HCT116 (cell line): ENCODE data around the gene XIAP. TPM values are rescaled to one million over a fixed set of nuclear protein-coding genes. Genes with fewer than 3 reads are reported as not detected.

Source experiments
- ATAC-seq: fragments of 200-7000 bp; cut with Tn5 transposase; 2 replicates; pipeline ENCODE4 v1.9.1; 2020; ENCODE audit warnings: mild to moderate bottlenecking, moderate library complexity
- BruUV-seq: library from RNA; stranded (reverse); fragments of 400-500 nt; replicated peaks from 2 replicates; lab custom pipeline; 2021; lab: Mats Ljungman, UMichigan
- CTCF ChIA-PET: fragments of 300-600 bp; sonication (Branson Sonifier 250); formaldehyde crosslinking; loops from one replicate; lab custom pipeline; 2021; ENCODE audit warnings: antibody characterized with exemption; lab: Charles Lee
- POLR2A ChIA-PET: fragments of 300-600, 350-600 bp; sonication (Branson Sonifier 250); formaldehyde crosslinking; loops from one replicate; lab custom pipeline; 2021; ENCODE audit warnings: antibody characterized with exemption; lab: Charles Lee
- RAD21 ChIA-PET, 2 experiments: fragments of 300-600 bp; sonication (Branson Sonifier 250); formaldehyde crosslinking; loops; one replicate each; lab custom pipeline; 2023; ENCODE audit warnings: low total read pairs in 2 of 2; ENCODE audit not compliant: uncharacterized antibody in 2 of 2, unreplicated experiment in 2 of 2, low non-redundant PET in 1 of 2; lab: Charles Lee
- DNase-seq: peaks from one replicate; pipeline ENCODE4 v3.0.0-alpha.2; 2010; ENCODE audit warnings: low read depth, low spot score
- H2AFZ ChIP-seq: fragments of 200-600 bp; shearing (Covaris generic), sonication (generic); 2 replicates; pipeline ENCODE4 v1.6.1; 2017; ENCODE audit warnings: low read depth, mixed run types, mixed read lengths, antibody characterized with exemption, low read length; ENCODE audit not compliant: poor library complexity, severe bottlenecking
- H3K27ac ChIP-seq: 2 replicates; pipeline ENCODE4 v1.5.1; 2012; ENCODE audit warnings: low read depth, low read length
- H3K27me3 ChIP-seq: fragments of 200-600 bp; sonication (generic); 2 replicates; pipeline ENCODE4 v1.6.1; 2016; ENCODE audit warnings: mixed run types, low read length, mixed read lengths; ENCODE audit not compliant: insufficient read depth
- H3K36me3 ChIP-seq, 2 experiments: fragments of 200-500 bp in 1 of 2; fragments of 200-600 bp in 1 of 2; sonication (Bioruptor generic) in 1 of 2; sonication (generic) in 1 of 2; 2 replicates each; pipeline versions ENCODE4 v1.5.1 to v1.6.1; 2014 to 2016; ENCODE audit warnings: low read length in 2 of 2, inconsistent platforms in 1 of 2, mixed read lengths in 1 of 2, mixed run types in 1 of 2; ENCODE audit not compliant: insufficient read depth in 2 of 2, control insufficient read depth in 1 of 2
- H3K4me1 ChIP-seq, 2 experiments: fragments of 200-600 bp in 1 of 2; sonication (generic) in 1 of 2; 2 replicates each; pipeline versions ENCODE4 v1.5.1 to v1.6.1; 2012 to 2017; ENCODE audit warnings: low read length in 2 of 2, inconsistent platforms in 1 of 2, mild to moderate bottlenecking in 1 of 2, mixed read lengths in 1 of 2, mixed run types in 1 of 2, moderate library complexity in 1 of 2; ENCODE audit not compliant: insufficient read depth in 2 of 2, control insufficient read depth in 1 of 2
- H3K4me2 ChIP-seq: fragments of 200-600 bp; sonication (generic); 2 replicates; pipeline ENCODE4 v1.6.1; 2017; ENCODE audit warnings: mixed run types, low read length, mixed read lengths
- H3K4me3 ChIP-seq, 2 experiments: fragments of 200-600 bp in 1 of 2; sonication (generic) in 1 of 2; replicated peaks in 1 of 2; 2 replicates each; pipeline ENCODE4 v1.5.1; 2011 to 2016; ENCODE audit warnings: low read length in 2 of 2, control low read depth in 1 of 2, low read depth in 1 of 2, mild to moderate bottlenecking in 1 of 2, mixed read lengths in 1 of 2, mixed run types in 1 of 2
- H3K79me2 ChIP-seq: fragments of 200-600 bp; sonication (generic); 2 replicates; pipeline ENCODE4 v1.6.1; 2017; ENCODE audit warnings: mild to moderate bottlenecking, mixed run types, low read length, moderate library complexity, mixed read lengths; ENCODE audit not compliant: insufficient read depth
- H3K9ac ChIP-seq: fragments of 200-600 bp; sonication (generic); 2 replicates; pipeline ENCODE4 v1.6.1; 2016; ENCODE audit warnings: low read length, mixed read lengths
- H3K9me2 ChIP-seq: fragments of 200-600 bp; sonication (generic), shearing (Covaris generic); 2 replicates; pipeline ENCODE4 v1.6.1; 2017; ENCODE audit warnings: mixed run types, mild to moderate bottlenecking, moderate library complexity; ENCODE audit not compliant: insufficient read depth
- H3K9me3 ChIP-seq, 2 experiments: fragments of 200-500 bp in 1 of 2; fragments of 200-600 bp in 1 of 2; sonication (Bioruptor generic) in 1 of 2; sonication (generic) in 1 of 2; 2 replicates each; pipeline ENCODE4 v1.6.1; 2014 to 2017; ENCODE audit warnings: low read length in 2 of 2, mixed read lengths in 2 of 2, inconsistent platforms in 1 of 2, low read depth in 1 of 2, mild to moderate bottlenecking in 1 of 2, mixed run types in 1 of 2, moderate library complexity in 1 of 2; ENCODE audit not compliant: control insufficient read depth in 1 of 2, insufficient read depth in 1 of 2
- H4K20me1 ChIP-seq: fragments of 200-600 bp; sonication (generic), shearing (Covaris generic); 2 replicates; pipeline ENCODE4 v1.6.1; 2017; ENCODE audit warnings: mixed run types, mild to moderate bottlenecking, moderate library complexity; ENCODE audit not compliant: insufficient read depth
- EZH2 ChIP-seq: fragments of 200-600 bp; sonication (generic); IDR thresholded peaks from 2 replicates; pipeline ENCODE4 v1.6.1; 2017; ENCODE audit warnings: antibody characterized with exemption, mixed run types
- EZH2phosphoT487 ChIP-seq: fragments of 200-600 bp; IDR thresholded peaks from 2 replicates; pipeline ENCODE4 v1.6.1; 2018; ENCODE audit warnings: antibody characterized with exemption, borderline replicate concordance
- FOSL1 ChIP-seq: IDR thresholded peaks from 2 replicates; pipeline ENCODE4 v1.6.1; 2012; ENCODE audit warnings: low read depth
- JUND ChIP-seq: IDR thresholded peaks from 2 replicates; pipeline ENCODE4 v1.6.1; 2012
- RAD21 ChIP-seq: IDR thresholded peaks from 2 replicates; pipeline ENCODE4 v1.6.1; 2012; ENCODE audit warnings: low read depth, mild to moderate bottlenecking
- SRF ChIP-seq: IDR thresholded peaks from 2 replicates; pipeline ENCODE4 v1.6.1; 2012; ENCODE audit warnings: low read depth
- TCF7L2 ChIP-seq: IDR thresholded peaks from 2 replicates; pipeline ENCODE4 v1.7.0; 2011; ENCODE audit warnings: borderline replicate concordance, inconsistent platforms; ENCODE audit not compliant: insufficient read depth, insufficient read length; ENCODE audit errors: extremely low read depth
- YY1 ChIP-seq: IDR thresholded peaks from 2 replicates; pipeline ENCODE4 v1.6.1; 2011; ENCODE audit warnings: low read length, low read depth, moderate library complexity, mild to moderate bottlenecking; ENCODE audit not compliant: insufficient replicate concordance; ENCODE audit errors: extremely low read depth
- intact Hi-C: fragments of 100-400 bp; cut with micrococcal nuclease; formaldehyde crosslinking; loops from 2 replicates; pipeline ENCODE4 v1.10.0; 2022
- total RNA-seq: library from RNA; stranded (reverse); gene quantifications from one replicate; pipeline ENCODE4 v1.2.1, GENCODE V29; 2021; ENCODE audit not compliant: unreplicated experiment
- TF ChIP-seq, protein P1 (sequence below): IDR thresholded peaks from 2 replicates; pipeline ENCODE4 v1.6.1; 2011; ENCODE audit warnings: mild to moderate bottlenecking, low read length, moderate library complexity; ENCODE audit not compliant: insufficient replicate concordance; ENCODE audit errors: extremely low read depth

The XIAP gene
- total RNA-seq, 1 experiment from 2014 or later, result 41.0 TPM

DNA sequence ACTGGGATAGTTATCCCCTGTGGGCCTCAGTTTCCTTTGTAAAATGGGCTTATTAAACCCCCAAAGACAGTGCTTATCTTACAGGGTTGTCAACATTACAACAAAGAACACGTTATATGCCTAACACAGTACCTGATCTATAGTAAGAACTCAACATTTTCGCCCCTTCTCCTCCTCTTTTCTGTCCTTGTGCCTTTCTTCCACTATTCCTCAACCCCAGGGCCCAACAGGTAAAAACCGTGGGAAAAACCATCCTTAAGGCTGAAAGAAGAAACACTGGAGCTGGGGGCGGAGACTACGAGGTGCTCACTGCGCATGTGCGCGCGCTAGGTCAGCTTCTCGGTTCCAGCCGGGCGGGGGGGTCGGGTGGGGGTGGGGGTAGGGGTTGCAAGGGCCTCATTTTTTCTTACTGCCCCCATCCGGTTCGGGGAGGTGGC lies 426 bp upstream of the XIAP start:
- no peak overlapping the region for H2AFZ ChIP-seq
- no peaks in the 10 kb centered on the region for H3K9me2 ChIP-seq
- intact Hi-C loops, result no loop called here
- no peaks in the 10 kb centered on the region for H3K27me3 ChIP-seq
- H3K9ac ChIP-seq, result peak overlapping the region; percentile 91
- peak overlapping the region; percentile 82 for H3K4me2 ChIP-seq
- peaks cover 40% of the 10 kb centered on the region for H3K79me2 ChIP-seq
- POLR2A ChIA-PET, result interaction anchor here (0.7 kb wide), 1 partner anchor 60 kb away, joined by 6 read pairs; no protein-coding TSS in a partner anchor
- no TSS peak for BruUV-seq
- peak overlapping the region; percentile 93 for H3K27ac ChIP-seq
- CTCF ChIA-PET, result interaction anchor here (1.0 kb wide), 1 partner anchor 26 kb away, joined by 7 read pairs; no protein-coding TSS in a partner anchor
- peak overlapping the region; percentile 64 to 73 for H3K4me3 ChIP-seq
- peaks cover 11 to 15% of the 10 kb centered on the region in 2 experiments for H3K4me1 ChIP-seq
- ATAC-seq (peak; percentile 58; the same call in 1 of the 2 replicates), DNase-seq (no peak)
- H3K9me3 ChIP-seq, result no peaks in the 10 kb centered on the region
- H4K20me1 ChIP-seq, result no peaks in the 10 kb centered on the region
- no peak for TF ChIP-seq JUND
- TF ChIP-seq TCF7L2, result no peak
- no peak for TF ChIP-seq EZH2phosphoT487
- TF ChIP-seq, protein P1, sequence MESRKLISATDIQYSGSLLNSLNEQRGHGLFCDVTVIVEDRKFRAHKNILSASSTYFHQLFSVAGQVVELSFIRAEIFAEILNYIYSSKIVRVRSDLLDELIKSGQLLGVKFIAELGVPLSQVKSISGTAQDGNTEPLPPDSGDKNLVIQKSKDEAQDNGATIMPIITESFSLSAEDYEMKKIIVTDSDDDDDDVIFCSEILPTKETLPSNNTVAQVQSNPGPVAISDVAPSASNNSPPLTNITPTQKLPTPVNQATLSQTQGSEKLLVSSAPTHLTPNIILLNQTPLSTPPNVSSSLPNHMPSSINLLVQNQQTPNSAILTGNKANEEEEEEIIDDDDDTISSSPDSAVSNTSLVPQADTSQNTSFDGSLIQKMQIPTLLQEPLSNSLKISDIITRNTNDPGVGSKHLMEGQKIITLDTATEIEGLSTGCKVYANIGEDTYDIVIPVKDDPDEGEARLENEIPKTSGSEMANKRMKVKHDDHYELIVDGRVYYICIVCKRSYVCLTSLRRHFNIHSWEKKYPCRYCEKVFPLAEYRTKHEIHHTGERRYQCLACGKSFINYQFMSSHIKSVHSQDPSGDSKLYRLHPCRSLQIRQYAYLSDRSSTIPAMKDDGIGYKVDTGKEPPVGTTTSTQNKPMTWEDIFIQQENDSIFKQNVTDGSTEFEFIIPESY, result no peak
- no peak for TF ChIP-seq RAD21
- TF ChIP-seq FOSL1, result no peak
- TF ChIP-seq EZH2, result no peak
- no peak for TF ChIP-seq YY1
- TF ChIP-seq SRF, result no peak
- TF ChIP-seq, all 23 proteins: peak for 0
- no peaks in the 10 kb centered on the region for H3K36me3 ChIP-seq
- RAD21 ChIA-PET, result interaction anchor here (0.6 kb wide), 2 partner anchors 123 to 317 kb away, joined by 3 to 4 read pairs; no protein-coding TSS in a partner anchor
